Tibial artery (tissue), 4 donors: ENCODE data around the gene CDH1.

Source experiments
- DNase-seq, 2 donors: peaks; one replicate each; pipeline ENCODE4 v3.0.0-alpha.2; 2019
- H3K27ac ChIP-seq, 2 donors: fragments of 200-600 bp; sonication (generic) in 1 of 2; 1 replicate in 1 of 2; 2 replicates in 1 of 2; pipeline ENCODE4 v1.5.1; 2018 to 2019; ENCODE audit warnings: mild to moderate bottlenecking in 1 of 2
- H3K27me3 ChIP-seq, 2 donors: fragments of 200-600 bp; sonication (generic) in 1 of 2; one replicate each; pipeline versions ENCODE4 v1.5.1 to v1.6.0; 2016 to 2019
- H3K36me3 ChIP-seq, 3 donors: fragments of 200-600 bp; sonication (generic) in 2 of 3; one replicate each; pipeline ENCODE4 v1.5.1; 2016 to 2019; ENCODE audit warnings: mild to moderate bottlenecking in 2 of 3
- H3K4me1 ChIP-seq, 4 donors: fragments of 200-600 bp; sonication (generic) in 2 of 4; 1 replicate in 3 of 4; 2 replicates in 1 of 4; pipeline ENCODE4 v1.5.1; 2016 to 2019
- H3K4me3 ChIP-seq, 2 donors: fragments of 200-600 bp; sonication (generic) in 1 of 2; 1 replicate in 1 of 2; 2 replicates in 1 of 2; pipeline ENCODE4 v1.5.1; 2018 to 2019; ENCODE audit warnings: mild to moderate bottlenecking in 2 of 2
- H3K9me3 ChIP-seq, 3 donors: fragments of 200-600 bp; sonication (generic) in 1 of 3; one replicate each; pipeline ENCODE4 v1.5.1; 2016 to 2019
- CTCF ChIP-seq, 2 experiments: fragments of 200-600 bp in 1 of 2; fragments of 450-650 bp in 1 of 2; IDR thresholded peaks; one replicate each; pipeline ENCODE4 v1.5.1; 2017 to 2019; ENCODE audit warnings: antibody characterized with exemption in 2 of 2, mild to moderate bottlenecking in 1 of 2, moderate library complexity in 1 of 2
- intact Hi-C: fragments of 100-400 bp; cut with DNase I; formaldehyde crosslinking; loops from one replicate; pipeline ENCODE4 v1.15.0; 2023; ENCODE audit warnings: low total_unique reads

The CDH1 gene

DNA sequence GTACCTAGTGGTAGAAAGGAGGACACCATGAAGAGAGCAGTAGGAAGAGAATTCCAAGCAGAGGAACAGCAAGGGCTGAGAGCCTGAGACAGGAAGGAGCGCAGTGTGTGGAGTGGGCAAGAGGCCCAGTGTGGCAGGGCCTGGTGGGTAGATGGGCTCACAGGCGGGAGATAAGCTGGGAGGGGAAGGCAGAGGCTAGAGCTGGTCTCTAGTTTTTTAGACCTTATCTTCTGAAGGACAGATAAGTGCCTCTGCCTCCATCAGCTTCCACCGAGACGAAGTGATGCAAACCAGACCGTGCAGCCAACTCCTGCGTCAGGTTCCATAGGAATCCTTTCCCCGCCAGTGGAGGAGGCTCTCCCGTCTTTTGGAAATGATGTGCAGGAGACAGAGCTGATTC is 33.6 kb downstream of the CDH1 start:
- no peak for TF ChIP-seq CTCF (IDR thresholded peaks at IDR 0.05)
- H3K4me3 ChIP-seq: no peak overlapping the region
- no peaks in the 10 kb centered on the region for H3K4me1 ChIP-seq
- DNase-seq: no peak
- H3K27ac ChIP-seq: no peak overlapping the region
- no peaks in the 10 kb centered on the region for H3K36me3 ChIP-seq
- intact Hi-C loops: no loop called here
- no peaks in the 10 kb centered on the region for H3K9me3 ChIP-seq
- H3K27me3 ChIP-seq: peaks cover 0 to 6% of the 10 kb centered on the region in 2 donors

GRCh38 chr16:68772030-68772681 is 35.1 kb downstream of the CDH1 start:
- intact Hi-C loops: no loop called here

DNA sequence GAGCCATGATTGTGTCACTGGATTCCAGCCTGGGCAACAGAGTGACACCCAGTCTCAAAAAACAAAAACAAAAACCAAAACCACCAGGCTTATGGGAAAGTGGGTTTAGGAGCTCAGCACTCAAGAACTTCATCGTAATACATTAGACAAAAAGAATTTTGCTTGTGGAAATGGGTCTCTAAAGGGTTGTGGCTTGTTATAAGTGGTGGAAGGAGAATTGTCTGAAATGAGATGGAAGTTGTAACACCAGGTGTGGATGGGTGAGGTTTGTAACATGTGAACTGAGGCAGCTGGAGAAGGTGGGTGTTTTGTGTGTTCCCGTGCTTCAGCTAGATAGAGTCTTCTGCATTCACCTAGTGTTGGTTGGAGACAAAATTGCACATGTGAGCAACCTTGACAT is 35.8 kb downstream of the CDH1 start:
- H3K4me1 ChIP-seq: no peaks in the 10 kb centered on the region
- no peaks in the 10 kb centered on the region for H3K9me3 ChIP-seq
- intact Hi-C loops: no loop called here
- H3K4me3 ChIP-seq: no peak overlapping the region
- no peaks in the 10 kb centered on the region for H3K36me3 ChIP-seq
- DNase-seq: no peak
- no peak overlapping the region for H3K27ac ChIP-seq
- TF ChIP-seq CTCF (IDR thresholded peaks at IDR 0.05): no peak
- H3K27me3 ChIP-seq: peaks cover 0 to 6% of the 10 kb centered on the region in 2 donors

More at GRCh38 chr16:68772030-68772681, 35.1 kb downstream of the CDH1 start:
- Histone ChIP-seq H3K9me3 (no peaks in the 10 kb centered on the region), H3K4me3 (no peak overlapping the region), H3K27me3 (peaks cover 0 to 6% of the 10 kb centered on the region in 2 donors), H3K36me3 (no peaks in the 10 kb centered on the region), H3K4me1 (no peaks in the 10 kb centered on the region), H3K27ac (no peak overlapping the region)
- no peak for DNase-seq
- TF ChIP-seq CTCF (IDR thresholded peaks at IDR 0.05): no peak

- no peak for DNase-seq
- intact Hi-C loops: no loop called here
- Histone ChIP-seq H3K27me3 (peaks cover 0 to 4% of the 10 kb centered on the region in 2 donors), H3K36me3 (no peaks in the 10 kb centered on the region), H3K4me1 (peaks cover 0 to 7% (median 0%) of the 10 kb centered on the region in 4 donors), H3K9me3 (no peaks in the 10 kb centered on the region), H3K27ac (no peak overlapping the region), H3K4me3 (no peak overlapping the region)
- no peak for TF ChIP-seq CTCF (IDR thresholded peaks at IDR 0.05)
Measured at GRCh38 chr16:68774982-68775634, 38.0 kb downstream of the CDH1 start.

DNA sequence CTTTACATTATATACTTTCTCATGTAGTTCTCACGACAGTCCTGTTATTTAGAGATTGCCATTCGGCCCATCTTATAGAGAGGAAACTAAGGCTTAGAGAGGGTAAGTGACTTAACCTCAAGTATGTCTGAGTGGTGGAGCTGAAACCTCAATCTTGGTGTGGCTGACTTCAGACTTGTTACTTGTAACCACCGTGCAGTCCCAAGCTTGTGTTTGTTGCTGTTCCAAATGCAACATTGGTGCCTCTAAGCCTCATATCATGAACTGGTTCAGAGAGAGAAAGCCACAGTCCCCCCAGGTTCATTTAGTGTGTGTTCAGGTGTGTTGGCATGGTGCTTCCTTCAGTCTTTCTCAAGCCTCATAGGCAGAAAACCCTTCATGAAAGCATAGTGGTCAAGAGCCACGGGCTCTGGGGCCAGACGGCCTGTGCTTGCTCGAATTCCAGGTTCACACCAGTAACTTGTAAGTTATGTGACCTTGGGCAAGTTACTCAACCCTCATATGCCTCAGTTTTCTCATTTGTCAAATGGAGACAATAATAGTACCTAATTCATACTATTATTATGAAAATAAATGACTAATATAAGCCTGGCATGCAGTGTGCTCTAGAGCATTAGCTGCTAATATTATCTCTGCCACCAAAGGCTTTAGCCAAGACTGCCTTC is 39.9 kb downstream of the CDH1 start:
- DNase-seq: no peak
- H3K4me1 ChIP-seq: peaks cover 0 to 7% (median 0%) of the 10 kb centered on the region in 4 donors
- no peak overlapping the region for H3K27ac ChIP-seq
- H3K9me3 ChIP-seq: no peaks in the 10 kb centered on the region
- intact Hi-C loops: no loop called here
- no peak overlapping the region for H3K4me3 ChIP-seq
- no peaks in the 10 kb centered on the region for H3K27me3 ChIP-seq
- no peaks in the 10 kb centered on the region for H3K36me3 ChIP-seq
- TF ChIP-seq CTCF (IDR thresholded peaks at IDR 0.05): no peak
